BJ (cell line): ENCODE results near the gene RNF138. TPM values are rescaled to one million over a fixed set of nuclear protein-coding genes. Genes with fewer than 3 reads are reported as not detected.

Experiments used
- CTCF ChIA-PET: fragments of 350-600 bp; formaldehyde crosslinking; extraction: SDS; loops from one replicate; lab custom pipeline; 2021; ENCODE audit warnings: antibody characterized with exemption, inconsistent platforms; lab: Yijun Ruan, JAX
- POLR2A ChIA-PET: fragments of 300-600 bp; sonication (Branson Sonifier 250); formaldehyde crosslinking; extraction: SDS; loops from one replicate; lab custom pipeline; 2021; ENCODE audit warnings: antibody characterized with exemption; lab: Charles Lee
- DNase-seq: peaks from one replicate; pipeline ENCODE4 v3.0.0-alpha.2; 2011; ENCODE audit warnings: low read depth
- H3K27me3 ChIP-seq: 2 replicates; pipeline ENCODE4 v1.6.0; 2011; ENCODE audit warnings: low read length; ENCODE audit not compliant: control insufficient read depth, insufficient read depth
- H3K36me3 ChIP-seq: 2 replicates; pipeline ENCODE4 v1.5.1; 2011; ENCODE audit warnings: low read length; ENCODE audit not compliant: control insufficient read depth, insufficient read depth
- H3K4me3 ChIP-seq: 2 replicates; pipeline ENCODE4 v1.5.1; 2011; ENCODE audit warnings: low read depth, mild to moderate bottlenecking, control low read depth, low read length
- CTCF ChIP-seq: IDR thresholded peaks from 2 replicates; pipeline ENCODE4 v1.5.1; 2011; ENCODE audit warnings: low read depth, mild to moderate bottlenecking, control low read depth, inconsistent platforms, low read length, moderate library complexity; ENCODE audit not compliant: insufficient read depth
- polyA plus RNA-seq: library from polyadenylated mRNA; depleted of rRNA; stranded (reverse); fragments of >200 nt; gene quantifications from 2 replicates; pipeline ENCODE4 v1.2.3, GENCODE V29; 2011

Gene RNF138
- polyA plus RNA-seq, 1 experiment = 12.3 TPM

GRCh38 chr18:32126538-32126937 lies 34.9 kb downstream of the RNF138 start:
- Histone ChIP-seq H3K27me3 (no peaks in the 10 kb centered on the region), H3K36me3 (peaks cover 2% of the 10 kb centered on the region; the same call in 1 of the 2 replicates), H3K4me3 (no peak overlapping the region)
- ChIA-PET POLR2A (no interaction called here), CTCF (no interaction called here)
- TF ChIP-seq CTCF = no peak
- no peak for DNase-seq

- H3K36me3 ChIP-seq = no peaks in the 10 kb centered on the region
- H3K4me3 ChIP-seq = no peak overlapping the region
- TF ChIP-seq CTCF = no peak
- POLR2A ChIA-PET = no interaction called here
- no peaks in the 10 kb centered on the region for H3K27me3 ChIP-seq
- DNase-seq = no peak
- CTCF ChIA-PET = no interaction called here
Observed at GRCh38 chr18:32135625-32136024, 44.0 kb downstream of the RNF138 start.

GRCh38 chr18:32138332-32138982 lies 46.8 kb downstream of the RNF138 start:
- H3K36me3 ChIP-seq = no peaks in the 10 kb centered on the region
- no peak overlapping the region for H3K4me3 ChIP-seq
- H3K27me3 ChIP-seq = no peaks in the 10 kb centered on the region
- no peak for DNase-seq
- ChIA-PET CTCF (interaction anchor here (1.3 to 2.6 kb wide), 2 partner anchors 18 to 20 kb away, joined by 3 to 9 read pairs; no protein-coding TSS in a partner anchor), POLR2A (interaction anchor here (0.5 kb wide), 1 partner anchor 331 kb away, joined by 3 read pairs; no protein-coding TSS in a partner anchor)
- no peak for TF ChIP-seq CTCF

- TF ChIP-seq CTCF = no peak
- POLR2A ChIA-PET = no interaction called here
- Histone ChIP-seq H3K36me3 (no peaks in the 10 kb centered on the region), H3K4me3 (no peak overlapping the region), H3K27me3 (no peaks in the 10 kb centered on the region)
- CTCF ChIA-PET = interaction anchor here (0.6 to 2.6 kb wide), 3 partner anchors 17 to 28 kb away, joined by 3 to 9 read pairs (median 5); no protein-coding TSS in a partner anchor
- DNase-seq = no peak
Observed at GRCh38 chr18:32139835-32140283, 48.2 kb downstream of the RNF138 start.

GRCh38 chr18:32148185-32148870 lies 56.7 kb downstream of the RNF138 start:
- ChIA-PET CTCF (interaction anchor here (1.1 kb wide), 1 partner anchor 10 kb away, joined by 7 read pairs; no protein-coding TSS in a partner anchor), POLR2A (no interaction called here)

More at GRCh38 chr18:32148185-32148870, 56.7 kb downstream of the RNF138 start:
- no peaks in the 10 kb centered on the region for H3K36me3 ChIP-seq
- DNase-seq = no peak
- no peak for TF ChIP-seq CTCF
- no peak overlapping the region for H3K4me3 ChIP-seq
- H3K27me3 ChIP-seq = no peaks in the 10 kb centered on the region
